Muscle layer of duodenum (tissue), 2 donors: ENCODE data around the gene ERICH4.
"Not testable (repeated sequence)": the region's sequence is repeated elsewhere in the genome, so short reads cannot be mapped to it uniquely, and the experiment has no call there.

Source experiments
- H3K27ac ChIP-seq: one replicate; pipeline ENCODE4 v1.7.0; 2013; ENCODE audit warnings: mild to moderate bottlenecking, low read length
- H3K27me3 ChIP-seq: one replicate; pipeline ENCODE4 v1.7.0; 2013; ENCODE audit warnings: low read depth, mild to moderate bottlenecking, control low read depth, low read length
- H3K36me3 ChIP-seq, 2 donors: one replicate each; pipeline ENCODE4 v1.7.0; 2013; ENCODE audit warnings: low read length in 2 of 2, control low read depth in 1 of 2, mild to moderate bottlenecking in 1 of 2; ENCODE audit not compliant: insufficient read depth in 2 of 2, control insufficient read depth in 1 of 2
- H3K4me1 ChIP-seq, 2 donors: one replicate each; pipeline ENCODE4 v1.7.0; 2013; ENCODE audit warnings: low read length in 2 of 2, mild to moderate bottlenecking in 2 of 2, control low read depth in 1 of 2, moderate library complexity in 1 of 2; ENCODE audit not compliant: insufficient read depth in 2 of 2, control insufficient read depth in 1 of 2
- H3K4me3 ChIP-seq, 2 donors: one replicate each; pipeline ENCODE4 v1.7.0; 2013; ENCODE audit warnings: low read length in 2 of 2, low read depth in 1 of 2, mild to moderate bottlenecking in 1 of 2
- H3K9me3 ChIP-seq, 2 donors: one replicate each; pipeline ENCODE4 v1.7.0; 2013; ENCODE audit warnings: low read length in 2 of 2, control low read depth in 1 of 2, mild to moderate bottlenecking in 1 of 2; ENCODE audit not compliant: control insufficient read depth in 1 of 2
- donor health status: healthy.

Gene ERICH4

GRCh38 chr19:41456342-41456918 lies 13.5 kb downstream of the ERICH4 start:
- no peak overlapping the region for H3K27ac ChIP-seq
- H3K36me3 ChIP-seq: no peaks in the 10 kb centered on the region
- peaks cover 6% of the 10 kb centered on the region for H3K27me3 ChIP-seq
- H3K4me3 ChIP-seq: no peak overlapping the region
- no peaks in the 10 kb centered on the region for H3K4me1 ChIP-seq
- H3K9me3 ChIP-seq: no peaks in the 10 kb centered on the region

DNA sequence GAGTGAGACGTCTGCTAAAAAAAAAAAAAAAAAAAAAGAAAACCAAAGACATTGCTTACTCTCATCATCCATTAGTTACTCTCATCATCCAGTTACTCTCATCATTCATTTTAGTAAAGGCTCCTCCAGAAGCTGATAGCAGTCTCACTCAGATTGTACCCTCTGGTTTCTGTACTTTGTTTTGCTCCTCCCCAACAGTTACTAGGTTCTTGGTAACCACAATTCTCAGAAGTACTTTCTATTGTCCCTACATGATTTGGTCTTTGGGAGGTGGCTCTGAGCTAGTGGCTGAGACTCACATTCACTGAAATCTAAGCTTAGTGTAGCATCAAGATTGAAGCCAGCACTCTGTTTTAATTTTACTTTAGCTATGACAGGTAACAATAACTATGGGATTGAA lies 14.3 kb downstream of the ERICH4 start:
- H3K36me3 ChIP-seq: no peaks in the 10 kb centered on the region
- H3K27me3 ChIP-seq: peaks cover 7% of the 10 kb centered on the region
- no peaks in the 10 kb centered on the region for H3K4me1 ChIP-seq
- H3K4me3 ChIP-seq: no peak overlapping the region
- no peak overlapping the region for H3K27ac ChIP-seq
- H3K9me3 ChIP-seq: no peaks in the 10 kb centered on the region

GRCh38 chr19:41462497-41462896 lies 19.5 kb downstream of the ERICH4 start:
- Histone ChIP-seq H3K4me3 (no peak overlapping the region), H3K27ac (no peak overlapping the region), H3K27me3 (peaks cover 11% of the 10 kb centered on the region), H3K36me3 (no peaks in the 10 kb centered on the region), H3K9me3 (no peaks in the 10 kb centered on the region), H3K4me1 (no peaks in the 10 kb centered on the region)

- not testable (repeated sequence) for H3K9me3 ChIP-seq, H3K27ac ChIP-seq, H3K36me3 ChIP-seq, H3K4me1 ChIP-seq, H3K4me3 ChIP-seq
- H3K27me3 ChIP-seq: peaks cover 11% of the 10 kb centered on the region
Measured at GRCh38 chr19:41463257-41464256, 20.6 kb downstream of the ERICH4 start.

GRCh38 chr19:41476583-41476982 lies 33.6 kb downstream of the ERICH4 start:
- Histone ChIP-seq H3K9me3 (peaks cover 0 to 3% of the 10 kb centered on the region in 2 donors), H3K27ac (no peak overlapping the region), H3K4me3 (no peak overlapping the region), H3K4me1 (no peaks in the 10 kb centered on the region), H3K36me3 (no peaks in the 10 kb centered on the region), H3K27me3 (peaks cover 5% of the 10 kb centered on the region)

DNA sequence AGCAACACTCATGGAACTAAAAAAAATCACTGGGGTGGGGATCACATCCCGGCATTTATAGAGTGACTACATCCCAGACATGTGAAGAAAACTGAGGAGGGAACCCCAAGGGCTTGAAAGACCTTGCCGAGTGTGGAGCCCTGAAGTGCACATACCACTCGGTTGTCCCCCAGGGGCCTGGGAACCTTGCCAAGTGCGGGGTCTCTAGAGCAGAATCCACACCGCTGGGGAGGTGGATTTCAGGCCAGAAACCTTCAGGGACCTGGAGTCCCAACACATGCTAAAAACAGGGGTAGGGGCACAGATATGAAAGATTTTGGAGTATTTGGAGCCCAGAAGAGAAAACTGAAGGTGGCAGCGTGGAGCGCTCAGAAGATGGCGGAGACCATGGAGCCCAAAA lies 35.2 kb downstream of the ERICH4 start:
- no peak overlapping the region for H3K4me3 ChIP-seq
- peaks cover 10% of the 10 kb centered on the region for H3K27me3 ChIP-seq
- H3K9me3 ChIP-seq: peaks cover 0 to 3% of the 10 kb centered on the region in 2 donors
- no peaks in the 10 kb centered on the region for H3K36me3 ChIP-seq
- H3K4me1 ChIP-seq: no peaks in the 10 kb centered on the region
- H3K27ac ChIP-seq: no peak overlapping the region

DNA sequence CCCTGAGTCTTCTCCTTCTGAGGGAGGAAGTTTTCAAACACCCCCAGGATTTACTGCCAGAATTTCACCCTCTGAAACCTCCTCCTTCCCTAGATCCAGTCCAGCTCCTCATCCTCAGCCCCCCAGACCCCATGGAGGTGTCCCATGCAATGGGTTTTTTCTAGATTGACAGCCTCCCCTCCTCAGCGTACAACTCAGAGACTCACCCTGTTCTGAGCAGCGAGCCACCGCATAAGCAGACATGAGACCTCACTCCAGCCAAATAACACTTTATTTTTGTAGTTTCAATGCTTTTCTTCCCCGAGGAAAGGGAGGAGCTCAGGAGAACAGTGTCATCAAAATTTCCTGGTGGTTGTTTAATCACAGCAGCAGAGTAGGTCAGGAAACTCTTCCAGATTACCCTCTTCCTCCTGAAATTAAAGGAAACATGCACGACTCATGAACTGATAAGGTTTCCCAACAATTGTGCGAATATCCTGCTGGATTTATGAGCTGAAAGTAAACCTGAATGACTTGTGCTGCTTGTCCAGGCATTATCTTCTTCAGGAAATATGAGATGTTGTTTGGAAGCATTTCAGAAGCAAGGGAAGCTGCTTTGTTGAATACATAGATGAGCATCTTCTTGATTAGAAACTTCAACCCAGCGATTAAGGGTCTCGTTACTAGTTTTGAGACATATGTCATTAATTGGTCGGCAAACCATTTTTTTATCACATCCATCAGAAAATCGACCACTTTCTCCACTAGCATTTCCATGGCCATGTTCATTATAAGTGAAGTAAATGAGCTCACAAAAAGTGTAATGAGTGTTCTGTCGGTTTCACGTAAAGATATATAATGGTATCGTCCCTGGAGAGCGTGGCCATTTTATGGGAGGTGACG lies 36.2 kb downstream of the ERICH4 start:
- Histone ChIP-seq H3K9me3 (no peaks in the 10 kb centered on the region), H3K27me3 (peaks cover 10% of the 10 kb centered on the region), H3K27ac (peak overlapping the region; percentile 48), H3K4me1 (no peaks in the 10 kb centered on the region), H3K36me3 (no peaks in the 10 kb centered on the region), H3K4me3 (no peak overlapping the region)

- H3K4me1 ChIP-seq: no peaks in the 10 kb centered on the region
- no peak overlapping the region for H3K27ac ChIP-seq
- no peaks in the 10 kb centered on the region for H3K36me3 ChIP-seq
- H3K27me3 ChIP-seq: peaks cover 5% of the 10 kb centered on the region
- H3K4me3 ChIP-seq: no peak overlapping the region
- no peaks in the 10 kb centered on the region for H3K9me3 ChIP-seq
Measured at GRCh38 chr19:41479757-41480191, 36.8 kb downstream of the ERICH4 start.

DNA sequence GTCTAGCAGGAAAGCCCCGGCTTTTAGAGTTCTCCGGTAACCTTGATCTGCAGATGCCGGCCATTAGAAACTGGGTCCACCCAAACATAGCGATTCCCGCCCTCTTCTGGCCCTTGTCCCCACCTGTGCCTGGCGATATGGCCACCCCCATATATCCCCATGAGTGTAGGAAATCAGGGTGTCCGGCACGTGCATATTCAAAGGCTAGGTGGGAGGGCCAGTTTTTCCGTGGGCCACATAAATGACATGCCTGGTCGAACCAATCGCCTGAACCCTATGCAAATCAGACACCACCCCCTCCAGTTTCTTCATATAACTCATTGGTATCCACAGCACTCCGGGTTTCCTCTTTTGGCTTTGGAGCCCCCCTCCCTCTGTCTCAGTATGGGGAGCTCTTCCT lies 37.4 kb downstream of the ERICH4 start:
- Histone ChIP-seq H3K36me3 (no peaks in the 10 kb centered on the region), H3K4me3 (no peak overlapping the region), H3K4me1 (no peaks in the 10 kb centered on the region), H3K9me3 (no peaks in the 10 kb centered on the region), H3K27ac (no peak overlapping the region), H3K27me3 (peaks cover 5% of the 10 kb centered on the region)

DNA sequence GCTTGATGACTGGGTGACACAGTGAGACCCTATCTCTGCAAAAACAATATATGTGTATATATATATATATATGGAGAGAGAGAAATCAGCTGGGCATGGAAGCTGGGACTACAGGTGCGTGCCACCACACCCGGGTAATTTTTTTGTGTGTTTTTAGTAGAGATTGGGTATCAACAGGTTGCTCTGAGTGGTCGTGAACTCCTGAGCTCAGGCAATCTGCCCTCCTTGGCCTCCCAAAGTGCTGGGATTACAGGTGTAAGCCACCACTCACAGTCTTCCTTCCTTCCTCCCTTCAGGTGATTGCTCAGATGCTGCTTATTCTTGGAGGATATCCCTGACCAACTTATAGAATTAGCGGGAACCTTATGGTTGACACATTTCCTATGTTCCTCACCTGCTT lies 41.9 kb downstream of the ERICH4 start:
- H3K27me3 ChIP-seq: peaks cover 5% of the 10 kb centered on the region
- peaks cover 0 to 12% of the 10 kb centered on the region in 2 donors for H3K9me3 ChIP-seq
- H3K36me3 ChIP-seq: no peaks in the 10 kb centered on the region
- no peak overlapping the region for H3K27ac ChIP-seq
- no peak overlapping the region for H3K4me3 ChIP-seq
- no peaks in the 10 kb centered on the region for H3K4me1 ChIP-seq

- H3K4me3 ChIP-seq, H3K36me3 ChIP-seq, H3K4me1 ChIP-seq, H3K27me3 ChIP-seq, H3K27ac ChIP-seq: not testable (repeated sequence)
- H3K9me3 ChIP-seq: peaks cover 0 to 12% of the 10 kb centered on the region in 2 donors
Measured at GRCh38 chr19:41486953-41487352, 44.0 kb downstream of the ERICH4 start.
